CD14-positive monocyte (primary cell): ENCODE measurements around the gene SLA2. TPM values are rescaled to one million over a fixed set of nuclear protein-coding genes. Genes with fewer than 3 reads are reported as not detected.
A peak's percentile ranks its signal among the peaks of the same experiment; 100 is the strongest.

Experiments used
- DNase-seq, 3 donors: peaks; one replicate each; pipeline ENCODE4 v3.0.0-alpha.2; 2011 to 2022
- H2AFZ ChIP-seq: 2 replicates; pipeline ENCODE4 v1.6.0; 2012; ENCODE audit warnings: mild to moderate bottlenecking, low read depth, low read length, inconsistent platforms; ENCODE audit not compliant: insufficient read depth, poor library complexity, severe bottlenecking
- H3K27ac ChIP-seq, 2 donors: 1 replicate in 1 of 2; 2 replicates in 1 of 2; pipeline ENCODE4 v1.5.1; 2012 to 2013; ENCODE audit warnings: low read length in 2 of 2, control low read depth in 1 of 2, inconsistent platforms in 1 of 2, low read depth in 1 of 2, mild to moderate bottlenecking in 1 of 2
- H3K27me3 ChIP-seq, 2 donors: one replicate each; pipeline versions ENCODE4 v1.6.0 to v1.6.1; 2011 to 2013; ENCODE audit warnings: low read length in 2 of 2; ENCODE audit not compliant: control insufficient read depth in 2 of 2, insufficient read depth in 2 of 2
- H3K36me3 ChIP-seq, 2 donors: replicated peaks in 1 of 2; 1 replicate in 1 of 2; 2 replicates in 1 of 2; pipeline versions ENCODE4 v1.5.1 to v1.6.1; 2012 to 2013; ENCODE audit warnings: low read length in 2 of 2, control low read depth in 1 of 2, inconsistent platforms in 1 of 2, mild to moderate bottlenecking in 1 of 2; ENCODE audit not compliant: insufficient read depth in 2 of 2, control insufficient read depth in 1 of 2
- H3K4me1 ChIP-seq, 2 donors: 1 replicate in 1 of 2; 2 replicates in 1 of 2; pipeline versions ENCODE4 v1.5.1 to v1.6.1; 2012 to 2013; ENCODE audit warnings: low read length in 2 of 2, control low read depth in 1 of 2, inconsistent platforms in 1 of 2, mild to moderate bottlenecking in 1 of 2, moderate library complexity in 1 of 2; ENCODE audit not compliant: insufficient read depth in 2 of 2, control insufficient read depth in 1 of 2
- H3K4me2 ChIP-seq: replicated peaks from 2 replicates; pipeline ENCODE3; 2012; ENCODE audit warnings: low read length, moderate library complexity, mild to moderate bottlenecking; ENCODE audit not compliant: poor library complexity, severe bottlenecking; ENCODE audit errors: extremely low read depth
- H3K4me3 ChIP-seq, 3 experiments: fragments of 200-600 bp in 1 of 3; sonication (generic) in 1 of 3; replicated peaks in 1 of 3; 1 replicate in 2 of 3; 2 replicates in 1 of 3; pipeline ENCODE4 v1.5.1; 2011 to 2013; ENCODE audit warnings: low read length in 3 of 3, mild to moderate bottlenecking in 3 of 3, control low read depth in 2 of 3, low read depth in 2 of 3, inconsistent platforms in 1 of 3, moderate library complexity in 1 of 3
- H3K79me2 ChIP-seq: 2 replicates; pipeline ENCODE4 v1.6.0; 2012; ENCODE audit warnings: mild to moderate bottlenecking, control low read depth, inconsistent platforms, low read length, moderate library complexity; ENCODE audit not compliant: insufficient read depth
- H3K9ac ChIP-seq: 2 replicates; pipeline ENCODE4 v1.6.0; 2017; ENCODE audit warnings: low read length, mild to moderate bottlenecking; ENCODE audit not compliant: insufficient read depth, poor library complexity, severe bottlenecking
- H3K9me3 ChIP-seq, 2 donors: replicated peaks in 1 of 2; 1 replicate in 1 of 2; 2 replicates in 1 of 2; pipeline versions ENCODE4 v1.5.1 to v1.6.1; 2012 to 2013; ENCODE audit warnings: low read length in 2 of 2, control low read depth in 1 of 2; ENCODE audit not compliant: control insufficient read depth in 1 of 2, insufficient read depth in 1 of 2
- H4K20me1 ChIP-seq: 2 replicates; pipeline ENCODE4 v1.6.0; 2012; ENCODE audit warnings: mild to moderate bottlenecking, low read length, control low read depth, moderate library complexity; ENCODE audit not compliant: insufficient read depth
- H3K27ac Mint-ChIP-seq, 7 donors: one replicate each; pipeline ENCODE4 v1.8.0; 2020; ENCODE audit warnings: mild to moderate bottlenecking in 7 of 7, mixed read lengths in 7 of 7, moderate library complexity in 6 of 7, inconsistent platforms in 2 of 7
- H3K27me3 Mint-ChIP-seq, 3 donors: one replicate each; pipeline ENCODE4 v1.8.0; 2021 to 2022; ENCODE audit warnings: low read depth in 3 of 3, mild to moderate bottlenecking in 3 of 3, mixed read lengths in 3 of 3, moderate library complexity in 3 of 3, inconsistent platforms in 1 of 3
- H3K36me3 Mint-ChIP-seq, 2 donors: one replicate each; pipeline ENCODE4 v1.8.0; 2020; ENCODE audit warnings: mixed read lengths in 2 of 2, inconsistent platforms in 1 of 2, mild to moderate bottlenecking in 1 of 2
- H3K4me1 Mint-ChIP-seq: one replicate; pipeline ENCODE4 v1.8.0; 2020; ENCODE audit warnings: mild to moderate bottlenecking, mixed read lengths
- H3K4me3 Mint-ChIP-seq, 2 donors: one replicate each; pipeline ENCODE4 v1.8.0; 2020; ENCODE audit warnings: mild to moderate bottlenecking in 2 of 2, mixed read lengths in 2 of 2, moderate library complexity in 1 of 2
- H3K9me3 Mint-ChIP-seq, 7 donors: one replicate each; pipeline ENCODE4 v1.8.0; 2020 to 2022; ENCODE audit warnings: mixed read lengths in 7 of 7, mild to moderate bottlenecking in 6 of 7, moderate library complexity in 6 of 7, inconsistent platforms in 2 of 7
- CTCF ChIP-seq: fragments of 200-600 bp; IDR thresholded peaks from one replicate; pipeline ENCODE4 v1.8.0; 2022; ENCODE audit warnings: antibody characterized with exemption, mild to moderate bottlenecking
- WGBS: methylation state at CpG from one replicate; pipeline ENCODE4 v1.1.5; 2013; ENCODE audit warnings: missing lambda C conversion rate; ENCODE audit not compliant: insufficient coverage; 5-methylcytosine and 5-hydroxymethylcytosine counted together
- intact Hi-C, 2 donors: fragments of 100-400 bp; cut with micrococcal nuclease; formaldehyde crosslinking; loops; one replicate each; pipeline versions ENCODE4 v1.15.0 to v1.15.1; 2023
- polyA plus RNA-seq, 3 donors: library from polyadenylated mRNA; depleted of rRNA in 1 of 3; unstranded in 2 of 3; stranded (reverse) in 1 of 3; fragments of 300-500 nt in 2 of 3; fragments of >200 nt in 1 of 3; fragmentation: Illumina TruSeq in 2 of 3; gene quantifications; 1 replicate in 2 of 3; 2 replicates in 1 of 3; pipeline ENCODE4 v1.2.3, GENCODE V29; 2012 to 2021

SLA2 gene
- polyA plus RNA-seq, 3 donors, result 0.16 to 0.19 (median 0.17) TPM

DNA sequence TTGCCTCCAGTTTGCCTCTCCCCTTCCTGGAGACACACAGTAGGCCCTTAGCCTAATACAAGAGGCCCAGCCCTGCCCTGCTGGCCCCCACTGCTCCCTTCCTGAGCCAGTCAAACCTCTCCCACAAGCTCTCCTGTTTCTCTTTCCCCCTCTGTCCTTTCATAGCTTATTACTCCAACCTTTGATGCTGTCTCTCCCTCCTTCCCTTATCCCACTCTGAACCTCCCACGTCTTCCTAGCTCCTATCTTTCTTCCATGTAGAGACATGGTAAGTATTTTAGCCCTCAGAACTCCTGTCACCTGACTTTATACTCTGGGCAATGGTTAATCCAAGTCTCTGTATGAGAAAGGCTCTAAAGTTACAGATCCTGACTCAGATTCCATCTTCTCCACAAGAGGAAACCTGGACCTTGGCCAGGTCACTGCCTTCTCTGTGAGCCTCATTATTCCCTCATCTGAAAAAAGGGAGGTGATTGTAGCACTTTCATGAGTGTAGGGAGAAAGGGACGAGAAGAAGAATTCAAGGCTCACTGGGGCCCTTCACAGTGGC, 65.9 kb downstream of the SLA2 start:
- Histone ChIP-seq H2AFZ (no peak overlapping the region), H3K27me3 (no peaks in the 10 kb centered on the region), H3K4me1 (peaks cover 9 to 12% of the 10 kb centered on the region in 2 donors), H3K4me3 (no peak overlapping the region), H3K27ac (no peak overlapping the region), H3K36me3 (peaks cover 41 to 57% of the 10 kb centered on the region in 2 donors), H3K4me2 (no peak overlapping the region), H3K9ac (no peak overlapping the region), H3K79me2 (peaks cover 38% of the 10 kb centered on the region), H4K20me1 (peaks cover 63% of the 10 kb centered on the region), H3K9me3 (no peaks in the 10 kb centered on the region)
- Mint-ChIP-seq H3K4me3 (no peak overlapping the region), H3K27me3 (no peaks in the 10 kb centered on the region), H3K36me3 (peaks cover 49 to 67% of the 10 kb centered on the region in 2 donors), H3K27ac (peak overlapping the region in 1 of 7 donors; percentile 10), H3K4me1 (peaks cover 18% of the 10 kb centered on the region), H3K9me3 (no peaks in the 10 kb centered on the region)
- intact Hi-C loops, result no loop called here
- WGBS, result 100% methylated on average over 1 of the region's 2 CpGs
- TF ChIP-seq CTCF, result no peak
- DNase-seq, result no peak

- peaks cover 45 to 61% of the 10 kb centered on the region in 2 donors for H3K36me3 Mint-ChIP-seq
- TF ChIP-seq CTCF, result no peak
- H3K36me3 ChIP-seq, result peaks cover 41 to 55% of the 10 kb centered on the region in 2 donors
- no peaks in the 10 kb centered on the region for H3K9me3 Mint-ChIP-seq
- no peak overlapping the region for H3K4me2 ChIP-seq
- H3K27ac ChIP-seq, result no peak overlapping the region
- H3K79me2 ChIP-seq, result peaks cover 46% of the 10 kb centered on the region
- peak overlapping the region in 1 of 7 donors; percentile 30 for H3K27ac Mint-ChIP-seq
- no peaks in the 10 kb centered on the region for H3K9me3 ChIP-seq
- H2AFZ ChIP-seq, result no peak overlapping the region
- no peaks in the 10 kb centered on the region for H3K27me3 Mint-ChIP-seq
- H3K4me1 Mint-ChIP-seq, result peaks cover 19% of the 10 kb centered on the region
- H4K20me1 ChIP-seq, result peaks cover 65% of the 10 kb centered on the region
- no peak for DNase-seq
- H3K9ac ChIP-seq, result no peak overlapping the region
- WGBS, result 95% methylated on average over 8 of the region's 15 CpGs
- no peak overlapping the region for H3K4me3 ChIP-seq
- H3K4me3 Mint-ChIP-seq, result no peak overlapping the region
- peaks cover 16 to 19% of the 10 kb centered on the region in 2 donors for H3K4me1 ChIP-seq
- intact Hi-C loops, result no loop called here
- H3K27me3 ChIP-seq, result no peaks in the 10 kb centered on the region
Observed at GRCh38 chr20:36578356-36579041, 67.5 kb downstream of the SLA2 start.
